Measurements from ENCODE around the gene ZMAT5.

Gene ZMAT5

GRCh38 chr22:29753808-29754657 lies 12.8 kb downstream of the ZMAT5 start:
- no peak for DNase-seq (ENCODE audit: low read depth in 2 of 2)

GRCh38 chr22:29751669-29752068 lies 15.1 kb downstream of the ZMAT5 start:
- DNase-seq (ENCODE audit: low read depth in 2 of 2): no peak

GRCh38 chr22:29750559-29751538 lies 16.0 kb downstream of the ZMAT5 start:
- DNase-seq (ENCODE audit: low read depth in 2 of 2): no peak

DNA sequence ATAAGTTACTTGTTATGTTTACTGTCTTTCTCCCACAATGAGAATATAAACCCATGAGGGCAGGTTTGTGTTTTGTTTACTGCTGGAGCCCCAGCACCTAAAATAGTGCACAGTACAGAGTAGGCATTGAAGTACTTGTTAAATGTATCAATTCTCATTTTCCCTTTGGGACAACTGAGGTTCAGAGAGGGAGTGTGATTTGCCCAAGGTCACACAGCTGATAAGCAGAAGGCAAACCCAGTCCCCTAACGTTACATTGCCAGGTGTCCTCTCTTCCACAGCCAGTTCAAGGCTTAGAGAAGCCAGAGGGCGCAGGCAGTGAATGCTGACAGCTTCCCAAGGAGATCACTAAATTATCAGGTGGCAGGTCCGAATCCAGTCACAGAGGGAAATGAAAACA lies 16.8 kb downstream of the ZMAT5 start:
- DNase-seq (ENCODE audit: low read depth in 2 of 2): no peak

DNA sequence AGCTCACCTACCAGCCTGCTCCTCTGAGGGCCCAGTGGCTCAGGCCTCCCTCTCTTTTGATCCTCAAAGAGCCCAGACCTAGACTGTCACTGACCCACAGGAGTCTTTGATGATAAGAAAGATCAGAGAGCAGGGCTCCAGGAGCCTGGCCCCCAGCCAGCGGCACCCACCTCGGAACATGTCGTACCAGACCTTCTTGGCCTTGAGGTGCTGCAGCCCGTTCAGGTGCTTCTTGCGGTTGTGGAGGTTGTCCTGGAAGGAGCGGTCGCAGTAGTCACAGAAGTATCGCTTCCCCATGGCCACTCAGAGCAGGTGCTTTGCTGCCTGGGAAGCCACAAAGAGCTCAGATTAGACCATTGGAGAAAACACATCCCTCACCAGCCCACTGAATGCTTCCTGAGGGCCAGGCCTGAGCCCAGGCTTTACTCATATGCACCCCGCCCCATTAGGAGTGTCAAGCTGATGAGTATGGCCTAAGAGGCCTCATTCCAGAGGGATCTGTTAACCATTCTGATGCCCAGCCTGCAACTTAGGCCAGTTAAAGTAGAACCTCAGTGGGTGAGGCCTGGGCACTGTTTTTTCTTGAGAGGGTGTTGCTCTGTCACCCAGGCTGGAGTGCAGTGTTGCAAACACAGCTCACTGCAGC lies 18.4 kb downstream of the ZMAT5 start:
- DNase-seq (ENCODE audit: low read depth in 2 of 2): no peak

GRCh38 chr22:29747832-29748231 lies 19.0 kb downstream of the ZMAT5 start:
- DNase-seq (ENCODE audit: low read depth in 2 of 2): no peak

DNA sequence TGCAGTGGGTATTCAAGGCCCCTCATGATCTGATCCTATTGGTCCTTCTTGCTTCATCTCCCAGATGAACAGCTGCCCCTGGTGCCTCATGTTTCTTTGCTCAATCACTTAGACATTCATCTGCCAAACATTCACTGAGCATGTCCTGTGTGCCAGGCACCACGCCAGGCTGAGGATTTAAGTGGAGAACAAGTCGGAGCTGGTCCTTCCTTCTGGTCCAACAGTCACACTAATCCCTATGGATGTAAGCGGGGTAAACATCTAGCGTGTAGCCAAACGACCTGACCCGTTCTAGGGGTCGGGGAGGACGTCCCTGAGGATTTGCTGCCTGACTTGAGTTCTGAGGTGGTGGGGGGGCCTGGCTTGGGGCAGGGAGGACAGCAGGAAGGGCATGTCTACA lies 21.9 kb downstream of the ZMAT5 start:
- no peak for DNase-seq (ENCODE audit: low read depth in 2 of 2)

GRCh38 chr22:29742326-29742725 lies 24.5 kb downstream of the ZMAT5 start:
- DNase-seq (ENCODE audit: low read depth in 2 of 2): no peak

GRCh38 chr22:29741926-29742325 lies 24.9 kb downstream of the ZMAT5 start:
- DNase-seq (ENCODE audit: low read depth in 2 of 2): no peak

DNA sequence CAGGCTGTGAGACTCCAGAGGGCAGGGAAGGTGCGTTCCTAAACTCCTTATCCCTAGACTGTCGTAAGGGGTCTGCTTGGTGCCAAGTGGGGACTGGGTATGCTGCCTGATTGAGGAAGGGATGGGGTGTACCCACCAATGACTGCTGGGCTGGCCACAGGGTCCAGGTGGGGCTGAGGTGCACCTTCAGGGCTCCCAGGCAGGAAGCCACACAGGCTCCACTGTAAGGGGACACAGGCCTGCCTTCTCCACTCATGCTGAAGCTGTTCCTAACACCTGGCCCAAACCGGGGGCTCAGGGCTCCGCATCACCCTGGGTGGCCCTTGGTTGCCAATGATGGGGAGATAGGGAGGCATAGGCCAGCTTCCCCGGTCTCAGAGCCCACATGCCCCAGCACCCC lies 26.6 kb downstream of the ZMAT5 start:
- DNase-seq (ENCODE audit: low read depth in 2 of 2): no peak

GRCh38 chr22:29739346-29739875 lies 27.4 kb downstream of the ZMAT5 start:
- no peak for DNase-seq (ENCODE audit: low read depth in 2 of 2)

DNA sequence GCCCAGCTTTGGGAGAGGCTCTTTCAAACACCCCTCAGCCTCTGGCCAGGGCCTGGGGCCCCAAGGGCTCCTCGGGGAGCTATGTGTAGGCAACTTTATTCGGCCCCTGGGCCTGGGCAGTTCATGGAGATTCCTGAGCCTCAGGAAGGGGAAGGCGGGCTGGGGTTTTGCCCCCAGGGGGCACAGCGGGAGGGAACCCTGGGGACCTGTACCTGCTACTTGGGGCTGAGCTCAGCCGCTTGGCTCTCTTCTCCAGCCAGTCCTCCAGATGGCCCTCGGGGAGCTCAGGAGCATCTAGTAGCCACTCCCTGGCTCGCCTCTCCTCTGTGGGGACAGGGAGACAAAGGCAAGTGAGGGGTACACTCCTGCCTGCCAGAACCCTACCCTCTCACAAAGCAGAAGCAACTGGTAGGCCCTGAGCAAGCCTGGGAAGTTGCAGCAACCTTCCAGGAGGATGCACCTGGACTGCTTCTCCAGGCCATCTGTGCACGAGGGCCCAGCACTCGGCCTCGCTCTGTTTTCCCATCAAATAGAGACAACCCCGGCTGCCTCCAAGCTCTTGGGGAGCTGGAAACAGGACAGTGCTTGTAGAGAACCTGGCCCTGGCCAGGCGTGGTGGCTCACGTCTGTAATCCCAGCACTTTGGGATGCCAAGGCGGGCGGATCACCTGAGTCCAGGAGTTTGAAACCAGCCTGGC lies 28.5 kb downstream of the ZMAT5 start:
- no peak for DNase-seq (ENCODE audit: low read depth in 2 of 2)

- no peak for DNase-seq (ENCODE audit: low read depth in 2 of 2)
Measured at GRCh38 chr22:29737251-29738117, 29.3 kb downstream of the ZMAT5 start.

DNA sequence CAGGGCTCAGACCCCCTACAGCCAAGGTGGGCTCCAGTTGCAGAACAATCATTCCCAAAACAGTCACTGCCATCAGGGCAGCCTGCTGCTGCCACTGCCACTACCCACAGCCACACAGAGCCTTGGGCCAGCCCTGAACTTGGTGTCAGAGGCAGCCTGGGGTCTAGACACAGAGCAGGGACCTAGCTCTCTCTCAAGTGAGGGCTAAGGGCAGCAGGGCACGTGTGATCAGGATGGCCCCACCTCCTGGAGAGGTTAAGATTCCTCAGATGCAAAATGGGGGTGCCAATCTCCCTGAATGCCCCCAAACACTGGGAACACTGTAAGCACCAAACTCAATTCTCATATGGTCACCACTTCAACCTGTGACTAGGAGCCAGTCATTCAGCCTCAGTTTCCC lies 31.4 kb downstream of the ZMAT5 start:
- DNase-seq (ENCODE audit: low read depth in 2 of 2): no peak

DNA sequence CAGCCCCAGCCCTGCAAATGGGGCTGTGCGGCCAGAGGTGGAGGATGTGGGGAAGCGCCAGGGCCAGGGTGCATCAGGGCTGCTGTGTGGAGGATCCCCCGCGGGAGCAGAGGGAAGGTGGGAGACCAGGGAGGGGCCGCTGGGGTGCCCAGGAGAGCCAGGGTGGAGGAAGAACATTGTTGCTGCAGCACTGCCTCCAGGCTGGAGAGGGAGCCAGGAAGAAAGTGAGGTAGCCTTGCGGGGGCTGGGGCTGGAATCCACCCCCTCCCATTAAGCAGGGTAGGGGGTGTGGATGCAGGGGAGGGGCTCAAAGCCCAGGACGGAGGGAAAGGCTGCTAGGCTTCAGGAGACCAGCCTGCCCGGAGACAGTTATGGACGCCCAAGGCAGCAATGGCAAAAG lies 32.0 kb downstream of the ZMAT5 start:
- DNase-seq (ENCODE audit: low read depth in 2 of 2): no peak

DNA sequence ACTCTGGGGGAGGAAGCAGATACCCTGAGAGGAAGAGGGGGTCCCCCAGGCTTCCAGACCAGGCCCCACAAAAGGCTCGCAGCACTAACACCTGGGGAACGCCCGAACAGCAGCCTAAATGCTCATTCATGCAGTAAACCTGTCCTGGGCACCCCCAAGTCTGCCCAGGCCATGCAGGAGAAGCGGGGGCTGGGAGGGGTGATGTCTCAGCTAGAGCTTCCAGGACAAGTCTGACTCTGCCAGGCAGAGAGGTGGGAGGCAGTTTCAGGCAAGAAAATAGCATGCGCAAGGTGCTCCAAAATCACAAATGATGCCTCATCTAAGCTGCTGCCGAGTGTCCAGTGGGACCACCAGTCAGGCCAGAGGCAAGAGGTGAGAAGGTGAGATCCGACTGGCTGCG lies 32.4 kb downstream of the ZMAT5 start:
- no peak for DNase-seq (ENCODE audit: low read depth in 2 of 2)

GRCh38 chr22:29733362-29734201 lies 33.2 kb downstream of the ZMAT5 start:
- DNase-seq (ENCODE audit: low read depth in 2 of 2): no peak

GRCh38 chr22:29732883-29733282 lies 33.9 kb downstream of the ZMAT5 start:
- no peak for DNase-seq (ENCODE audit: low read depth in 2 of 2)

DNA sequence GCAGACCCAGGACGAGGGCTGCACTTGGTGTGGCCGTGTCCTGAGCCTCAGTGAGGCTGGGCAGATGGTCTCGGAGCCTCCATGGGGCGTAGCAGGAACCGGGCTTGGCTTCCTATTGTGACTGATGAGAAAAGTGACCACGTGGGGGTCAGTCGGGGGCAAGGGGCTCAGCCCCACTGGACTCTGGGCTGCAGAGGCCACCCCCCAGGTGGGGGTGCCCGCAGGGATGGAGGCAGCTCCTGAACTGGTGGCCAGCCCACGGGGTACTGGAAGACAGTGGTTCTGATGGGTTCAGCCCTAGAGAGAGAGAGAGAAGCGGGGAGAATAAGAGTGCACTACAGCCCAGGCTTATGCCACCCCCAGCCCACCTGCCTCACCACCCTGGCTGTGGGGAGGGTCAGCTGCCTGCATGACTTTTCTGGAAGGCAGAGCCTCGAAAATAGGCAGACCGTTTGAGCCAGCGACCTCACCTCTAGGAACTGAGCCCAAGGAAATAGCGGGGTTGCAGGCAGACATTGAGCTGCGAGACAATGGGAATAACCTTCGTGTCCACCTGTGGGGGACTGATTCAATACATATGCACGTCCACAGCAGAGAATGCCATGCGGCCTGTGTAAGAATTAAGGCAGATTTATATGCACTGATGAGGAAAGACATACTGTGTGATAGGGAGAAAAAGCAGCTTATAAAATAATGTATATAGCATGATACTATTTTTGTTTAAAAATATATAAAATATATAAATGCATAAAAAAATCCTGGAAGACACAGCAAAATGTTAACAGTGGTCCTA lies 35.6 kb downstream of the ZMAT5 start:
- DNase-seq (ENCODE audit: low read depth in 2 of 2): no peak
